GM12872 (cell line): Measurements from ENCODE around the gene CASQ2.

Source experiments
- CTCF ChIP-seq: IDR thresholded peaks from 3 replicates; pipeline ENCODE4 v1.5.1; 2011; ENCODE audit warnings: low read depth, mild to moderate bottlenecking, low read length, moderate library complexity; ENCODE audit not compliant: insufficient read depth

The CASQ2 gene

GRCh38 chr1:115661157-115661556 is 107.4 kb downstream of the CASQ2 start:
- TF ChIP-seq CTCF, result no peak

- TF ChIP-seq CTCF, result no peak
Observed at GRCh38 chr1:115660151-115660550, 108.4 kb downstream of the CASQ2 start.

DNA sequence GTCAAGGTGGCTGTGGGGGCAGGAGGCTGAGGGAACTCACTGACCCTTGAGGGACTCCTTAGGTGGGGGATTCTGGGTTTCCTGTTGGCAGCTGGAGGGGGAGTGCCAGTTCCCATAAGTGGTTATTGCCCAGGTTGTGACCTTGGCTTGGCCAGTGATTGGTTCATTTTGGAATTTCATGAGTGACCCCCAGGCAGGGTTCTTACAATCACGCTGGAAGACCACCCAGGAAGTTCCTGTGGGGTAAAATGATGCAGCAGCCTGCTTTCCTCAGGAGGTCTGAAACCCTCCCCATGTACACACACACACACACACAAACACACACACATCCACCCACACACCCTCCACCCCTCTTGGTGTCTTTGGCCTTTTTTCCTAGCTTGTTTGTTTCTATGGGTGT is 109.9 kb downstream of the CASQ2 start:
- TF ChIP-seq CTCF, result no peak

- no peak for TF ChIP-seq CTCF
Observed at GRCh38 chr1:115656461-115657077, 111.9 kb downstream of the CASQ2 start.

GRCh38 chr1:115655916-115656315 is 112.6 kb downstream of the CASQ2 start:
- TF ChIP-seq CTCF, result no peak

DNA sequence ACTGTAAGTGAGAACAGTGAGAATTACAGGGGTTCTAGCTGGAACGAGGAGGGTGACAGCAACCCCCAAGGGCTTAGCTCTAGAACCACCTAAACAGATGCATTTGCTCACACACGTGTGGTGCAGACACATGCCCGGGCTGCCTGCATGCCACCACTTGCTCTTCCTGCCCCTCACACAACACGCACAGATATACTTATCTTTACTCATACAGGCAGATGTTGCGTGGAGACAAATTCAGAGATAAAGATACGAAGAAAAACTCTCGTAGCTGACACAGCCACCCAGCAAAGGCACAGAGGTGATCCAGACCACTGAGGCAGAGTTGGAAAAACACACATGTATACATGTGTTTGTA is 113.2 kb downstream of the CASQ2 start:
- TF ChIP-seq CTCF, result no peak

- no peak for TF ChIP-seq CTCF
Observed at GRCh38 chr1:115654663-115655305, 113.7 kb downstream of the CASQ2 start.
